GM23248 (cell line): ENCODE measurements around the gene DENND2A. TPM values are rescaled to one million over a fixed set of nuclear protein-coding genes. Genes with fewer than 3 reads are reported as not detected.

Source experiments
- DNase-seq: peaks from one replicate; pipeline ENCODE4 v3.0.0-alpha.2; 2015
- H2AFZ ChIP-seq: fragments of 200-600 bp; sonication (generic); 2 replicates; pipeline ENCODE4 v1.6.1; 2016; ENCODE audit warnings: antibody characterized with exemption
- H3F3A ChIP-seq: fragments of 200-600 bp; sonication (generic); 2 replicates; pipeline ENCODE4 v1.6.1; 2016; ENCODE audit warnings: mild to moderate bottlenecking, antibody characterized with exemption, mixed run types; ENCODE audit not compliant: insufficient read depth
- H3K27ac ChIP-seq: fragments of 200-600 bp; sonication (generic); 2 replicates; pipeline ENCODE4 v1.5.1; 2016; ENCODE audit warnings: mild to moderate bottlenecking
- H3K27me3 ChIP-seq: fragments of 200-600 bp; sonication (generic); replicated peaks from 2 replicates; pipeline ENCODE4 v1.6.1; 2016; ENCODE audit warnings: mild to moderate bottlenecking; ENCODE audit not compliant: insufficient read depth
- H3K36me3 ChIP-seq: fragments of 200-600 bp; sonication (generic); 2 replicates; pipeline ENCODE4 v1.6.1; 2016; ENCODE audit warnings: low read depth, mild to moderate bottlenecking
- H3K4me1 ChIP-seq: fragments of 200-600 bp; sonication (generic); 2 replicates; pipeline ENCODE4 v1.6.1; 2016; ENCODE audit warnings: mild to moderate bottlenecking; ENCODE audit not compliant: insufficient read depth
- H3K4me2 ChIP-seq: fragments of 200-600 bp; sonication (generic); one replicate; pipeline ENCODE4 v1.6.1; 2016; ENCODE audit warnings: mild to moderate bottlenecking; ENCODE audit not compliant: unreplicated experiment
- H3K4me3 ChIP-seq: fragments of 200-600 bp; sonication (generic); 2 replicates; pipeline ENCODE4 v1.5.1; 2016; ENCODE audit warnings: mild to moderate bottlenecking
- H3K79me2 ChIP-seq: fragments of 200-600 bp; sonication (generic); 2 replicates; pipeline ENCODE4 v1.6.1; 2016; ENCODE audit warnings: mild to moderate bottlenecking; ENCODE audit not compliant: insufficient read depth
- H3K9ac ChIP-seq: fragments of 200-600 bp; sonication (generic); 2 replicates; pipeline ENCODE4 v1.6.1; 2016; ENCODE audit warnings: mild to moderate bottlenecking
- H3K9me2 ChIP-seq: fragments of 200-600 bp; sonication (generic); 2 replicates; pipeline ENCODE4 v1.6.1; 2016; ENCODE audit warnings: mixed run types, mild to moderate bottlenecking, moderate library complexity; ENCODE audit not compliant: insufficient read depth
- H3K9me3 ChIP-seq: fragments of 200-600 bp; sonication (generic); one replicate; pipeline ENCODE4 v1.6.1; 2017; ENCODE audit warnings: low read depth
- H4K20me1 ChIP-seq: fragments of 200-600 bp; sonication (generic); 2 replicates; pipeline ENCODE4 v1.6.0; 2016; ENCODE audit not compliant: insufficient read depth
- EZH2 ChIP-seq: fragments of 200-600 bp; sonication (generic); IDR thresholded peaks from 2 replicates; pipeline ENCODE4 v1.6.1; 2018; ENCODE audit warnings: antibody characterized with exemption, mild to moderate bottlenecking; ENCODE audit not compliant: insufficient read depth, poor library complexity, severe bottlenecking
- EZH2phosphoT487 ChIP-seq: fragments of 200-600 bp; sonication (generic); IDR thresholded peaks from 2 replicates; pipeline ENCODE4 v1.6.1; 2018; ENCODE audit warnings: antibody characterized with exemption, moderate library complexity, mild to moderate bottlenecking, low read depth; ENCODE audit not compliant: insufficient read depth
- WGBS, 2 experiments: methylation state at CpG; one replicate each; pipeline ENCODE4 v1.1.6; 2015 to 2017; ENCODE audit warnings: low lambda C conversion rate in 2 of 2, low coverage in 1 of 2; ENCODE audit errors: missing lambda C conversion rate in 2 of 2; 5-methylcytosine and 5-hydroxymethylcytosine counted together
- in situ Hi-C: fragments of 300-500 bp; cut with MboI; formaldehyde crosslinking; loops from 2 replicates; pipeline ENCODE4 v1.15.0; 2020
- polyA plus RNA-seq: library from polyadenylated mRNA; unstranded; fragments of >200 nt; fragmentation: Nextera tagmentation; extraction: Ambion mirVana; gene quantifications from 2 replicates; pipeline ENCODE4 v1.2.1, GENCODE V29; 2016
- total RNA-seq: library from RNA; depleted of rRNA; stranded (reverse); fragments of >200 nt; shearing (Covaris generic); gene quantifications from 2 replicates; pipeline ENCODE4 v1.2.3, GENCODE V29; 2014

The DENND2A gene
- total and polyA plus RNA-seq, 2 experiments from 2014 or later: 0.78 to 2.2 TPM

DNA sequence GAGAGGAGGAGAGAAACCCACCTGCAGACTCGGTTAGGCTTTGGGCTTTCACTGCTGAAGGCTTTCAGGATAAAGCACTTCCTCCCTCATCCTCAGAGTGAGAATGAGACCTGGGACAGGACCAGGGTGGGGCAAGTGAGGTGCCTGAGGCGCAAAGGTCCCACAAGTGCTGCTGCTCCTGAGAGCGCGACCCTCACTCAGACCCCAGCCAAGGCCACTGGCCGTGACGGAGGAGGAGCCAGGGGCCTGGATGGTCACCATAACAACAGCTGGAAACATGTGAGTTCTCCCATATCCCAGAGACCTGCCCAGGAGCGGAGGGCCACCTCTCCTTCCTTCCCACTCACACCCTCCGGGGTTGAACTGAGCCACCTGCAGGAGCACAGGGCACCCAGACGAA is 114.4 kb downstream of the DENND2A start:
- Histone ChIP-seq H3F3A (no peaks in the 10 kb centered on the region), H3K27ac (no peak overlapping the region), H3K4me1 (peaks cover 14% of the 10 kb centered on the region; the same call in 1 of the 2 replicates), H3K9me2 (no peaks in the 10 kb centered on the region), H3K4me2 (no peak overlapping the region), H3K36me3 (no peaks in the 10 kb centered on the region), H3K9me3 (no peaks in the 10 kb centered on the region), H3K79me2 (no peaks in the 10 kb centered on the region), H2AFZ (no peak overlapping the region), H4K20me1 (no peaks in the 10 kb centered on the region), H3K27me3 (no peaks in the 10 kb centered on the region), H3K4me3 (no peak overlapping the region), H3K9ac (no peak overlapping the region)
- in situ Hi-C loops: loop anchor here (10.0 kb wide), 1 partner anchor 109 kb away; no protein-coding TSS in a partner anchor
- TF ChIP-seq EZH2 (no peak), EZH2phosphoT487 (no peak)
- WGBS, 2 experiments: 89 to 92% methylated on average over 9 of the region's 9 CpGs
- no peak for DNase-seq

DNA sequence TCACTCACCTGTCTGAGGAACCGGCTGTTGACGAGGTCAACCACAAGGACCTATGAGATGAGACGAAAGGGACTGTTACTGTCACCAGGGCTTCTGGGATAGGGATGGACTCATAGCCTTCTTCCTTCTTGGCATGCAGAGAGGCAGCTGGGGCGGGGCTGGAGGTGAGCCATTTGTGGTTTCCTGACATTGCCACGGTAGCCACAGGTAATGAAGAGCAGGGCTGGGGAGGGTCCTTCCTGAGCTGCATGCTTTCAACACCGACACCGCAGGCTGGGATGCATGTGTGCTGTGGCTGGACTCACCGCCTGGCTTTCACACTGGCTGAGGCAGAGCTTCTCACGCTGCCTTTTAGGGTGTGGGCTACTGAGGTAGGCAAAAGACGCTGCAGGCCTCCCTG is 114.9 kb downstream of the DENND2A start:
- Histone ChIP-seq H3K4me3 (no peak overlapping the region), H3K9me2 (no peaks in the 10 kb centered on the region), H3K4me1 (peaks cover 14% of the 10 kb centered on the region; the same call in 1 of the 2 replicates), H3K36me3 (no peaks in the 10 kb centered on the region), H3K27me3 (no peaks in the 10 kb centered on the region), H3K9ac (no peak overlapping the region), H3K27ac (no peak overlapping the region), H3K9me3 (no peaks in the 10 kb centered on the region), H3K4me2 (no peak overlapping the region), H4K20me1 (no peaks in the 10 kb centered on the region), H3F3A (no peaks in the 10 kb centered on the region), H3K79me2 (no peaks in the 10 kb centered on the region), H2AFZ (no peak overlapping the region)
- in situ Hi-C loops: loop anchor here (10.0 kb wide), 1 partner anchor 109 kb away; no protein-coding TSS in a partner anchor
- TF ChIP-seq EZH2 (no peak), EZH2phosphoT487 (0 out of 2 replicates have a peak, but pooled peaks have one; percentile 55)
- 40 to 46% methylated on average over 10 of the region's 10 CpGs for WGBS, 2 experiments
- peak; percentile 60 for DNase-seq

DNA sequence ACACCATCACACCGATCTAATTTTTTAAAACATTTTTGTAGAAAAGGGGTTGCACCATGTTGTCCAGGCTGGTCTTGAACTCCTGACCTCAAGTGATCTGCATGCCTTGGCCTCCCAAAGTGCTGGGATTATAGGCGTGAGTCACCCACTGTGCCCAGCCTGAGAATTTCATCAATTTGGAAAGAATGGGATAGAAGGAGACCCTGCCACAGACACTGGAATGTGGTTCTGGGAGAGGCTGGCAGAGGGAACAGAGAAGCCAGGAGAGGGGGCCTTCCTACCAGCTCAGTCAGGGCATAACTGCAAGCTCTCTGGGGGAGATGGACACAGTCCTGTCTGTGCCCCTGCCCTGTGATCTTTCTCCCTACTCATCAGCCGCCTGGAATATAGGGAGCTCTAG is 119.2 kb downstream of the DENND2A start:
- no peaks in the 10 kb centered on the region for H3K9me2 ChIP-seq
- WGBS, 2 experiments: 95 to 100% methylated on average over 3 of the region's 3 CpGs
- no peak for DNase-seq
- H2AFZ ChIP-seq: no peak overlapping the region
- H4K20me1 ChIP-seq: no peaks in the 10 kb centered on the region
- H3F3A ChIP-seq: no peaks in the 10 kb centered on the region
- no peak overlapping the region for H3K4me3 ChIP-seq
- H3K4me2 ChIP-seq: no peak overlapping the region
- H3K36me3 ChIP-seq: no peaks in the 10 kb centered on the region
- H3K27ac ChIP-seq: no peak overlapping the region
- H3K79me2 ChIP-seq: no peaks in the 10 kb centered on the region
- no peaks in the 10 kb centered on the region for H3K27me3 ChIP-seq
- TF ChIP-seq EZH2phosphoT487 (no peak), EZH2 (no peak)
- in situ Hi-C loops: loop anchor here (10.0 to 25.0 kb wide), 2 partner anchors 113 to 491 kb away; partner anchors contain the start of gene MRPS33
- H3K9ac ChIP-seq: no peak overlapping the region
- no peaks in the 10 kb centered on the region for H3K9me3 ChIP-seq
- H3K4me1 ChIP-seq: peaks cover 10% of the 10 kb centered on the region; the same call in 1 of the 2 replicates

DNA sequence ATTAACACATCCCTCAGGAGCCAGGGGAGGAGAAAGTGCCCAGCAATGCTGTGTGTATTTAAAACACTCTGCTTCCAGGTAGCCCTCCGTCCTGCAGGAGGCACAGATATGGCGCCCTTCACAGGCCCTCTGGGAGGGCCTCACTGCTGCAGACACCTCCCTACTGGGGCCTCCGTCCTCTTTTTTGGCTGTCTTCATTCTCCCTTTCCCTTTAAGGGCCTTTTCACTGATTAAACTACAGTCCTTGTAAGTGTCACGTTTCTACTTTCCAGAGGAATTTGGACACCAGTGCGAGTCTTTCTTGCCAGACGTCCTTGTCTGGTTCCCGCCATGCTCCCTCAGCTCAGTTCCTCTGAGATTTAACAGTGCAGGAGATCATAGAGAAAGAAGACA is 121.6 kb downstream of the DENND2A start:
- Histone ChIP-seq H3K4me1 (no peaks in the 10 kb centered on the region), H3F3A (no peaks in the 10 kb centered on the region), H3K4me3 (no peak overlapping the region), H3K9ac (no peak overlapping the region), H2AFZ (peak overlapping the region; percentile 62; the same call in 1 of the 2 replicates), H3K36me3 (no peaks in the 10 kb centered on the region), H3K9me3 (no peaks in the 10 kb centered on the region), H3K79me2 (no peaks in the 10 kb centered on the region), H3K9me2 (no peaks in the 10 kb centered on the region), H3K27ac (no peak overlapping the region), H3K4me2 (no peak overlapping the region), H3K27me3 (no peaks in the 10 kb centered on the region), H4K20me1 (no peaks in the 10 kb centered on the region)
- 69 to 71% methylated on average over 7 of the region's 7 CpGs for WGBS, 2 experiments
- no peak for DNase-seq
- in situ Hi-C loops: loop anchor here (5.0 to 25.0 kb wide), 2 partner anchors 138 to 493 kb away; partner anchors contain the start of gene MRPS33
- TF ChIP-seq EZH2: no peak
- no peak for TF ChIP-seq EZH2phosphoT487
